SKM-1 (cell line): ENCODE measurements around the gene ACTRT2.

Experiments
- DNase-seq: peaks from one replicate; lab custom pipeline; 2025; ENCODE audit not compliant: unreplicated experiment; lab: John Stamatoyannopoulos, UW

The ACTRT2 gene

DNA sequence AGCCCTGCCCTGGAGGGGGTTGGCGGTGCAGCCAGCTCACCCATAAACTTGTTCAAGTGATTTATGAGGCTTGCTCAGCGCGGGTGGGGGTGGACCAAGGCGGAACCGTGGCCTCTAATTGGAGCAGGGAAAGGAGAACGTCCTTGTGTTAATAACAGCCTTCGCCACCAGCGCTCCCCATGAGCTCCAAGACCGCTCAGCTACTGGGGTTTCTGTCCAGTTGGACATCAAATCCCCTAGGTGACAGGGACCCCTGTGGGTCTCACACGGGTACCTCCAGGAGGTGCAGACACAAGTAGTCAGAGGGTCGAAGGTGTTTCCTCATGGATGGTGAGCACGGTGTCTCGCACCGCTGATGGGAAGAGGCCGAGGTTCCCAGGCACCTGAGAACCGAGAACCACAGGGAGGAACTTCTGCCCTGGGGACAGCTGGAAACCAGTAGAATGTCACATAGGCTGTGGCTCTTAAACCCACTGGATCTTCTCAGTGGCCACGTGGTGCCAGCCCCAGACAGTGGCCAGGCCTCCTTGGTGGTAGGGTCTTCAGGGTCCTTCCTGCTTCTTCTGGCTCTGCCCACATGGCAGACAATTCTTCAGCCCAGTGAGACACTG is 3.7 kb upstream of the ACTRT2 start:
- no peak for DNase-seq

GRCh38 chr1:3018051-3018471 is 3.2 kb upstream of the ACTRT2 start:
- no peak for DNase-seq

DNA sequence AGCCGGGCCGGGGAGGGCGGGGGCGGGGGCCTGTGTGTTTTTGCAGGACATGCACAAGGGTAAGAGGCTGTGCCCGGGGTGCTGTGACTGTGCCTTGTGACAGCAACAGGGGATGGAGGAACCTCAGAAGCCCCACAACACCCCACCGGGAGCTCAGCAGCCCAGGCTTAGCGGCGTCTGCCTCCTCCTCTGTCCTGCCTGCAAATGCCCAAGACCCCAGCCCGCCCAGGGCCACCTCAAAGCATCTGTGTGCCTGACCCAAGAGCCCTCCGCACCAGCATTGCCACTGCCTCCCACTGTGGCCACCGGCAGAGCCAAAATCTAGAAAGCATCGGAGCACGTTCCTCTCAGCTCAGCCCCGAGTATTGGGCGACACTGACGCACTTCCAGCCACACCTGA is 2.7 kb upstream of the ACTRT2 start:
- DNase-seq, result no peak

DNA sequence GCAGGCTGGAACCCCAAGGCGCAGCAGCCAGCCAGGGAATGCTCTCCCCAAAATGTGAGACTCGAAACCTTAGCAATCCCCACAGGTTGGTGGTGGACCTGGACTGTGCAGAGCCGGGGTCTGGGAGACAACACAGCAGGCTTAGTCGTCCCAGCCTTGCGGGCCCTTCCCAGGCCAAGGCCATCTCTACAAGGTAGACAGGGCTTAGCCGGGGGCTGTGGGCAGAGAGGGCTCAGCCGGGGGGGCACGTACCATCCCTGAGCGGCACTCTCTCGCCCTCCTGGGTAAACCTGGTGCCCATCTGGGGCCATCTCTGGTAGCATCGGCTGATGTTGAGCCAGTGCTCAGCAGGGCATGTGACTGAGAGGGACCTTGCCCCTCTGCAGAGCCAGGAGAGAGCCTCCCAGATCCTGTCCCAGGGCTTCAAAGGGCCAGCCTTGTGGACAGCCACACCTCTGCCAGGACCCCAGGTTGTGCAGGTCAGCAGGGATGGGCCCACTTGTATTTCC is 2.2 kb upstream of the ACTRT2 start:
- DNase-seq, result no peak

GRCh38 chr1:3019516-3020051 is 1.7 kb upstream of the ACTRT2 start:
- DNase-seq, result no peak

GRCh38 chr1:3020263-3020909 is 881 bp upstream of the ACTRT2 start:
- no peak for DNase-seq

DNA sequence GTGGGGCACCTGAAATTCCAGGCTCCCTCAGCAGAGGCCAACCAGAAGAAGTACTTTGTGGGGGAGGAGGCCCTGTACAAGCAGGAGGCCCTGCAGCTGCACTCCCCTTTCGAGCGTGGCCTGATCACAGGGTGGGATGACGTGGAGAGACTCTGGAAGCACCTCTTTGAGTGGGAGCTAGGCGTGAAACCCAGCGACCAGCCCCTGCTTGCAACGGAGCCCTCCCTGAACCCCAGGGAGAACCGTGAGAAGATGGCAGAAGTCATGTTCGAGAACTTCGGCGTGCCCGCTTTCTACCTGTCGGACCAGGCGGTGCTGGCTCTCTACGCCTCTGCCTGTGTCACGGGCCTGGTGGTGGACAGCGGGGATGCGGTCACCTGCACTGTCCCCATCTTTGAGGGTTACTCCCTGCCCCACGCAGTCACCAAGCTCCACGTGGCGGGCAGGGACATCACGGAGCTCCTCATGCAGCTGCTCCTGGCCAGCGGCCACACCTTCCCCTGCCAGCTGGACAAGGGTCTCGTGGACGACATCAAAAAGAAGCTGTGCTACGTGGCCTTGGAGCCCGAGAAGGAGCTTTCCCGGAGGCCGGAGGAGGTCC is 634 bp downstream of the ACTRT2 start:
- DNase-seq, result no peak

- no peak for DNase-seq
These were observed 1.3 kb downstream of the ACTRT2 start for GRCh38 chr1:3022511-3022973.

GRCh38 chr1:3022976-3023375 is 1.7 kb downstream of the ACTRT2 start:
- no peak for DNase-seq

GRCh38 chr1:3024019-3024418 is 2.8 kb downstream of the ACTRT2 start:
- no peak for DNase-seq

DNA sequence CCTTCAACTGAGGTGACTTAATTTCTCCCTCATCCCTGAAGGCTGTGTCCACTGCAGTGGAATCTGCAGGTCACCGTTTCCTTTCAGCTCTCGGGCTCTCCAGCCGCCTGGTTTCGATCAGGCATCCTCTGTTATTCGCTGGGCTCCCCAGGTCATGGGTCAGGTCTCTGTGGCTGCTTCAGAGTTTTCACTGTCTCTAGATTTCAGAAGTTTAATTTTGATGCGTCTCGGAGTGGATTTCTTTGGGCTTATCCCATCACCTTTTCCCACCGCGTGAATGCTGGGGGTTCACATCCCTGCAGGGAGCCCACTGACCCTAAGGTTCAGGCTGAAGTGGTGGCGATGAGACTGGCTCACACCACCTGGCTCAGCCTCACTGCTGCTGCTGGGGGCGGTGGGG is 3.3 kb downstream of the ACTRT2 start:
- no peak for DNase-seq

- DNase-seq, result no peak
These were observed 4.9 kb downstream of the ACTRT2 start for GRCh38 chr1:3026124-3026523.

GRCh38 chr1:3026581-3027391 is 5.5 kb downstream of the ACTRT2 start:
- no peak for DNase-seq

- DNase-seq, result no peak
These were observed 6.5 kb downstream of the ACTRT2 start for GRCh38 chr1:3027611-3028371.

DNA sequence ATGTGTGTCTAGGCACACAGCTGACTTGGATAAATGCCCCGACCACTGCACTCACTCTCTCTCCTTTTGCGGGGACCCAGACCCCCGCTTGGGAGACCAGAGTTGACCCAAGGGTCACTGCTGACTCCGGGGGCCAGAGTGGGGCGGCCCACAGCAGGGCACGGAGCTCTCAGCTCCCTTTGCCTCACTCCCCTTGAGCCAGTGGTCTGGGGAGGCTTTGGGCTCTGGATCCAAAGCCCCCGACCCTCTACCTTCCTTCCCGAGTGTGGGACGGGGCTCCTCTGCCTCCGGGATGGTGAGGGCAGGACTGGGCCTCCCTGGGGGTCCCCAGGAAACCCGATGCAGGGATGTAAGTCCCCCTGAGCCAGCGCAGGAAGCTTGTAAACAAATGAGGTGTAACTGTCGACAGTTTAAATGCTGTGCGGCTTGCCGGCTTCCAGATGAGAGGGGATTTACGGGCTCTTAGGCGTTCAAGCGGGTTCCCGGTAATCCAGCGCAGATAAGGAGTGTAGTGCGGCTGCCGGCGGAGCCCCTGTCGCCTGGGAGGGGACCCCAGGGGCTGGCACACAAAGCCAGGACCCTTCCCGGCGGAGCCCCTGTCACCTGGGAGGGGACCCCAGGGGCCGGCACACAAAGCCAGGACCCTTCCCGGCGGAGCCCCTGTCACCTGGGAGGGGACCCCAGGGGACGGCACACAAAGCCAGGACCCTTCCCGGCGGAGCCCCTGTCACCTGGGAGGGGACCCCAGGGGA is 7.4 kb downstream of the ACTRT2 start:
- DNase-seq, result no peak

- no peak for DNase-seq
These were observed 8.3 kb downstream of the ACTRT2 start for GRCh38 chr1:3029481-3029961.

- DNase-seq, result no peak
These were observed 8.9 kb downstream of the ACTRT2 start for GRCh38 chr1:3029991-3030662.

DNA sequence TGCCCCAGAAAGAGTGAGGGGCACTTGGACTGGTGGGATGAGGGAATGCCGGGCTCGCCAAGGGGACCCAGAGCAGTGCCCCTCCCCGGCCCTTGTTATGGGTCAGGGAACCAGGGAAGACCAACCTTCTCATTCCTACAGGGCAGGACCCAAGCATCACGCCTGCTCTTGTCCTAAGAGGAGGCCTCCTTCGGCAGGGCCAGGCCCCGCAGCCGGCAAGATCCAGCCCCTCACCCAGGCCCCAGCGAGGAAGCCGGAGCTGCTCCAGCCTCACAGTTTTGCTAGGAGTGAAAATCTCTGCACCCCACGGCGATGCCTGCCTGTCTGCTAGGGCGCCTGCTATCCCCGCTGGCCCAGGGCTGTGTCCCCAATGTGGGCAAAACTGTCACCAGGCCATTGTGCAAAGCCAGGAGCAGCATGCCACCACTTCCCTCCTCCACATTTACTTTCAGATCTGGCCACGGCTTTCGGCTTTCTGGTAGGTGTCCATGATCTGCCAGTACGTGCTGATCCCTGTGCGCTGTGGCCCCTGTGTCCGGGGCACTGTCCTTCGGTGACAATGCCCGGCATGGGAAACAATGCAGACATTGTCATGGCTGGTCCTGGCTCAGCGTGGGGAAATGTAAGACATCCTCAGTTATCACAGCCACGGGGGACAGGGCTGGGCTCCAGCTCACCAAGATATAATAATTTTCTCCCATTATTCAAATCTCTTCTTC is 9.6 kb downstream of the ACTRT2 start:
- DNase-seq, result no peak
